SK-N-SH treated with all-trans-retinoic acid at 6 μM for 48 hours (cell line): ENCODE measurements around the gene URB2.

Experiments
- ATAC-seq: fragments of 200-7000 bp; cut with Tn5 transposase; 3 replicates; pipeline ENCODE4 v1.9.1; 2020; ENCODE audit warnings: mild to moderate bottlenecking, moderate library complexity
- BACH2 ChIP-seq: fragments of 250-450 bp; sonication (Bioruptor Pico); IDR thresholded peaks from 2 replicates; pipeline ENCODE4 v1.9.0; 2021; ENCODE audit warnings: mild to moderate bottlenecking, borderline replicate concordance
- CSDC2 ChIP-seq: fragments of 250-450 bp; sonication (Bioruptor Pico); IDR thresholded peaks from 2 replicates; pipeline ENCODE4 v1.5.0; 2020; ENCODE audit warnings: mild to moderate bottlenecking, moderate library complexity
- ESRRG ChIP-seq: fragments of 250-450 bp; sonication (Bioruptor Pico); IDR thresholded peaks from 2 replicates; pipeline ENCODE4 v1.6.1; 2021; ENCODE audit warnings: mild to moderate bottlenecking
- GLIS3 ChIP-seq: fragments of 250-450 bp; sonication (Bioruptor Pico); IDR thresholded peaks from 2 replicates; pipeline ENCODE4 v1.5.0; 2020; ENCODE audit warnings: mild to moderate bottlenecking, moderate library complexity
- ISL1 ChIP-seq: fragments of 250-450 bp; sonication (Bioruptor Pico); IDR thresholded peaks from 2 replicates; pipeline ENCODE4 v2.1.2; 2022; ENCODE audit warnings: mild to moderate bottlenecking, moderate library complexity
- OSR1 ChIP-seq: fragments of 250-450 bp; sonication (Bioruptor Pico); IDR thresholded peaks from 2 replicates; pipeline ENCODE4 v1.8.0; 2022; ENCODE audit warnings: moderate library complexity, mild to moderate bottlenecking, inconsistent platforms
- PPARA ChIP-seq: fragments of 250-450 bp; sonication (Bioruptor Pico); IDR thresholded peaks from 2 replicates; pipeline ENCODE4 v1.5.0; 2020; ENCODE audit warnings: mild to moderate bottlenecking, borderline replicate concordance
- RARB ChIP-seq: fragments of 250-450 bp; sonication (Bioruptor Pico); IDR thresholded peaks from 2 replicates; pipeline ENCODE4 v1.8.0; 2021; ENCODE audit warnings: mild to moderate bottlenecking, moderate library complexity
- SNAI2 ChIP-seq: fragments of 250-450 bp; sonication (Bioruptor Pico); IDR thresholded peaks from 2 replicates; pipeline ENCODE4 v1.5.0; 2020; ENCODE audit warnings: mild to moderate bottlenecking, moderate library complexity
- ZC3H10 ChIP-seq: fragments of 250-450 bp; sonication (Bioruptor Pico); IDR thresholded peaks from 2 replicates; pipeline ENCODE4 v1.5.1; 2021; ENCODE audit warnings: mild to moderate bottlenecking, moderate library complexity
- ZFP3 ChIP-seq: fragments of 250-450 bp; sonication (Bioruptor Pico); IDR thresholded peaks from 2 replicates; pipeline ENCODE4 v1.5.0; 2020; ENCODE audit warnings: mild to moderate bottlenecking, moderate library complexity
- ZFP30 ChIP-seq: fragments of 450-650 bp; formaldehyde crosslinking; IDR thresholded peaks from 2 replicates; pipeline ENCODE4 v1.5.0; 2022; ENCODE audit warnings: mild to moderate bottlenecking, moderate library complexity
- ZNF70 ChIP-seq: fragments of 450-650 bp; formaldehyde crosslinking; IDR thresholded peaks from 2 replicates; pipeline ENCODE4 v1.5.0; 2020; ENCODE audit warnings: mild to moderate bottlenecking, moderate library complexity
- ZNF8 ChIP-seq: fragments of 450-650 bp; formaldehyde crosslinking; IDR thresholded peaks from 2 replicates; pipeline ENCODE4 v1.5.0; 2020; ENCODE audit warnings: mild to moderate bottlenecking, moderate library complexity
- TF ChIP-seq, protein P1 (sequence below): fragments of 250-450 bp; sonication (Bioruptor Pico); IDR thresholded peaks from 2 replicates; pipeline ENCODE4 v1.8.0; 2021; ENCODE audit warnings: low read depth, mild to moderate bottlenecking, moderate library complexity, borderline replicate concordance
- TF ChIP-seq, protein P2 (sequence below): fragments of 250-450 bp; sonication (Bioruptor Pico); IDR thresholded peaks from 2 replicates; pipeline ENCODE4 v1.5.0; 2020; ENCODE audit warnings: mild to moderate bottlenecking, moderate library complexity
- TF ChIP-seq, protein P3 (sequence below): fragments of 250-450 bp; sonication (Bioruptor Pico); IDR thresholded peaks from 2 replicates; pipeline ENCODE4 v1.5.1; 2020; ENCODE audit warnings: low read depth, mild to moderate bottlenecking, moderate library complexity
- TF ChIP-seq, protein P4 (sequence below): fragments of 250-450 bp; sonication (Bioruptor Pico); IDR thresholded peaks from 2 replicates; pipeline ENCODE4 v1.8.0; 2020; ENCODE audit warnings: mild to moderate bottlenecking, moderate library complexity, borderline replicate concordance

The URB2 gene

DNA sequence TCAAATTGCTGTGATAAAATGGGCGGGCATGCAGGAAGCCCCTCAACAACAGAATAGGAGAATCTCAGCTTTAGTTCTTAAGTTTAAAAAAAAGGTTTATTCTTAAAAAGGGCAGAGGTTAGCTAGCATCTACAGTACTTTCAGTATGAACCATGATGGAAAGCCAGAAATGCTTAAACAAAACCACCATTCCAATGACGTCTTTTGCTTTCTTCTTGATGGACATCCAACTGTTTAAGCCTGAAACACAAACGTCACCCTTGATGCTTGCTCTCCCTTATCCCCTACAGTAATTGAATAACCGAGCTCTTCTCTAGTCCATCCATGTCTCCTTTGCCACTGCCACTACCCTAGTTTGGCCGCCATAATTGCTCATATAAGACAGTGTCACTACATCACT is 25.8 kb upstream of the URB2 start:
- TF ChIP-seq, protein P1, sequence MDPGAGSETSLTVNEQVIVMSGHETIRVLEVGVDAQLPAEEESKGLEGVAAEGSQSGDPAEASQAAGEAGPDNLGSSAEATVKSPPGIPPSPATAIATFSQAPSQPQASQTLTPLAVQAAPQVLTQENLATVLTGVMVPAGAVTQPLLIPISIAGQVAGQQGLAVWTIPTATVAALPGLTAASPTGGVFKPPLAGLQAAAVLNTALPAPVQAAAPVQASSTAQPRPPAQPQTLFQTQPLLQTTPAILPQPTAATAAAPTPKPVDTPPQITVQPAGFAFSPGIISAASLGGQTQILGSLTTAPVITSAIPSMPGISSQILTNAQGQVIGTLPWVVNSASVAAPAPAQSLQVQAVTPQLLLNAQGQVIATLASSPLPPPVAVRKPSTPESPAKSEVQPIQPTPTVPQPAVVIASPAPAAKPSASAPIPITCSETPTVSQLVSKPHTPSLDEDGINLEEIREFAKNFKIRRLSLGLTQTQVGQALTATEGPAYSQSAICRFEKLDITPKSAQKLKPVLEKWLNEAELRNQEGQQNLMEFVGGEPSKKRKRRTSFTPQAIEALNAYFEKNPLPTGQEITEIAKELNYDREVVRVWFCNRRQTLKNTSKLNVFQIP (CRISPR knock-in tag) = no peak
- no peak for TF ChIP-seq ZFP3
- TF ChIP-seq SNAI2 (CRISPR knock-in tag) = no peak
- no peak for TF ChIP-seq CSDC2 (CRISPR knock-in tag)
- TF ChIP-seq GLIS3 (CRISPR knock-in tag) = no peak
- no peak for TF ChIP-seq ZNF8 (CRISPR knock-in tag)
- TF ChIP-seq BACH2 (CRISPR knock-in tag) = no peak
- TF ChIP-seq ZC3H10 (CRISPR knock-in tag) = no peak
- TF ChIP-seq, protein P2, sequence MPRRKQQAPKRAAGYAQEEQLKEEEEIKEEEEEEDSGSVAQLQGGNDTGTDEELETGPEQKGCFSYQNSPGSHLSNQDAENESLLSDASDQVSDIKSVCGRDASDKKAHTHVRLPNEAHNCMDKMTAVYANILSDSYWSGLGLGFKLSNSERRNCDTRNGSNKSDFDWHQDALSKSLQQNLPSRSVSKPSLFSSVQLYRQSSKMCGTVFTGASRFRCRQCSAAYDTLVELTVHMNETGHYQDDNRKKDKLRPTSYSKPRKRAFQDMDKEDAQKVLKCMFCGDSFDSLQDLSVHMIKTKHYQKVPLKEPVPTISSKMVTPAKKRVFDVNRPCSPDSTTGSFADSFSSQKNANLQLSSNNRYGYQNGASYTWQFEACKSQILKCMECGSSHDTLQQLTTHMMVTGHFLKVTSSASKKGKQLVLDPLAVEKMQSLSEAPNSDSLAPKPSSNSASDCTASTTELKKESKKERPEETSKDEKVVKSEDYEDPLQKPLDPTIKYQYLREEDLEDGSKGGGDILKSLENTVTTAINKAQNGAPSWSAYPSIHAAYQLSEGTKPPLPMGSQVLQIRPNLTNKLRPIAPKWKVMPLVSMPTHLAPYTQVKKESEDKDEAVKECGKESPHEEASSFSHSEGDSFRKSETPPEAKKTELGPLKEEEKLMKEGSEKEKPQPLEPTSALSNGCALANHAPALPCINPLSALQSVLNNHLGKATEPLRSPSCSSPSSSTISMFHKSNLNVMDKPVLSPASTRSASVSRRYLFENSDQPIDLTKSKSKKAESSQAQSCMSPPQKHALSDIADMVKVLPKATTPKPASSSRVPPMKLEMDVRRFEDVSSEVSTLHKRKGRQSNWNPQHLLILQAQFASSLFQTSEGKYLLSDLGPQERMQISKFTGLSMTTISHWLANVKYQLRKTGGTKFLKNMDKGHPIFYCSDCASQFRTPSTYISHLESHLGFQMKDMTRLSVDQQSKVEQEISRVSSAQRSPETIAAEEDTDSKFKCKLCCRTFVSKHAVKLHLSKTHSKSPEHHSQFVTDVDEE (CRISPR knock-in tag) = no peak
- TF ChIP-seq ZNF70 (CRISPR knock-in tag) = no peak
- TF ChIP-seq PPARA (CRISPR knock-in tag) = no peak
- no peak for TF ChIP-seq ISL1 (CRISPR knock-in tag)
- no peak for TF ChIP-seq OSR1 (CRISPR knock-in tag)
- TF ChIP-seq ESRRG (CRISPR knock-in tag) = no peak
- TF ChIP-seq, protein P3, sequence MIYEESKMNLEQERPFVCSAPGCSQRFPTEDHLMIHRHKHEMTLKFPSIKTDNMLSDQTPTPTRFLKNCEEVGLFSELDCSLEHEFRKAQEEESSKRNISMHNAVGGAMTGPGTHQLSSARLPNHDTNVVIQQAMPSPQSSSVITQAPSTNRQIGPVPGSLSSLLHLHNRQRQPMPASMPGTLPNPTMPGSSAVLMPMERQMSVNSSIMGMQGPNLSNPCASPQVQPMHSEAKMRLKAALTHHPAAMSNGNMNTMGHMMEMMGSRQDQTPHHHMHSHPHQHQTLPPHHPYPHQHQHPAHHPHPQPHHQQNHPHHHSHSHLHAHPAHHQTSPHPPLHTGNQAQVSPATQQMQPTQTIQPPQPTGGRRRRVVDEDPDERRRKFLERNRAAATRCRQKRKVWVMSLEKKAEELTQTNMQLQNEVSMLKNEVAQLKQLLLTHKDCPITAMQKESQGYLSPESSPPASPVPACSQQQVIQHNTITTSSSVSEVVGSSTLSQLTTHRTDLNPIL (CRISPR knock-in tag) = no peak
- no peak for ATAC-seq

DNA sequence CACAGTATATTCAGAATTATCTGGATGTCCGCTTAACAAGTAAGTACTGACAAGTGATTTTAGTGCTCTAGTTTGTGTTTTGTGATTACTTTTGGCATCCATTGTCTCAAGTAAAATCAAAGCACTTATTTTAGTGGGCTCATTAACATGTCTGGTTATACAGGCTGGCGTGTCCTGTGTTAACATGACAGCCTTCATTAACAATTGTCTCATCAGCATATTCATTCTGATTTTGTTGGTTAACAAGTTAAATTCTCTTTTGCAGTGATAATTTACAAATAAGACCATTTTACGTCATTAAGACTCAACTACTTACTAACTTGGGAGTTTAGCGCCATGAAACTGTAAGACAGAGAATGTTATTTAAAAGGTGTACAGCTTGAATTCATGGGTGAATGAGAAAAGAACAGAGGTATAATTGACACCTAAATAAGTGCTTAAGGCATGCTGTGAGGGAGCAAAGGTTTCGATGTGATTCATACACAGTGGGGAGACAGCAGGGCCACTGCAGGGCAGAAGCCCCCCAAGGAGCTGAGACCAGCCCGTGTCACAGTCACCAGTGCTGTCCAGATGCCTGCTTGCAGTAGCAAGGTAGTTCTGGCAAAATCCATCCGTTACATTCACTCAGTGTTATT is 22.6 kb upstream of the URB2 start:
- no peak for TF ChIP-seq ISL1 (CRISPR knock-in tag)
- TF ChIP-seq OSR1 (CRISPR knock-in tag) = no peak
- ATAC-seq = no peak

DNA sequence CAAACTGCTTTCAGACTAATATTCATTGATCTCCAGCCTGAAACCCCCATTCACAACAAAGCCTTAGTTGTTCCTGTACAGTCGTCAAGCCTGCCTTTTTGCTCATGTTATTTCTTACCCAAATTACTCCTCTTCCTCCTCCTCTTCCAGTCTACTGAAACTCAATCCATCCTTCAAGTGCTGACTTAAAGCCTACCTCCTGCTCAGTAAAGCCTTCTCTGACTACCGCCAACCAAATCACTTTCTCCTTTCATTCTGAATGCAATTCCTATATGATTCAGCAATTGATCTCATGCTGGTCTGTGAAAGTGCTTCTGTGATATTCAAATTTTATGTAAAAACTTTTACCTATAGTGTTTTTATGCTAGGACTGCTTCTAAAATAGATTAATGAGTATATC is 18.7 kb upstream of the URB2 start:
- no peak for TF ChIP-seq ESRRG (CRISPR knock-in tag)
- TF ChIP-seq ZFP3 = no peak
- TF ChIP-seq SNAI2 (CRISPR knock-in tag) = no peak
- no peak for TF ChIP-seq PPARA (CRISPR knock-in tag)
- TF ChIP-seq, protein P4, sequence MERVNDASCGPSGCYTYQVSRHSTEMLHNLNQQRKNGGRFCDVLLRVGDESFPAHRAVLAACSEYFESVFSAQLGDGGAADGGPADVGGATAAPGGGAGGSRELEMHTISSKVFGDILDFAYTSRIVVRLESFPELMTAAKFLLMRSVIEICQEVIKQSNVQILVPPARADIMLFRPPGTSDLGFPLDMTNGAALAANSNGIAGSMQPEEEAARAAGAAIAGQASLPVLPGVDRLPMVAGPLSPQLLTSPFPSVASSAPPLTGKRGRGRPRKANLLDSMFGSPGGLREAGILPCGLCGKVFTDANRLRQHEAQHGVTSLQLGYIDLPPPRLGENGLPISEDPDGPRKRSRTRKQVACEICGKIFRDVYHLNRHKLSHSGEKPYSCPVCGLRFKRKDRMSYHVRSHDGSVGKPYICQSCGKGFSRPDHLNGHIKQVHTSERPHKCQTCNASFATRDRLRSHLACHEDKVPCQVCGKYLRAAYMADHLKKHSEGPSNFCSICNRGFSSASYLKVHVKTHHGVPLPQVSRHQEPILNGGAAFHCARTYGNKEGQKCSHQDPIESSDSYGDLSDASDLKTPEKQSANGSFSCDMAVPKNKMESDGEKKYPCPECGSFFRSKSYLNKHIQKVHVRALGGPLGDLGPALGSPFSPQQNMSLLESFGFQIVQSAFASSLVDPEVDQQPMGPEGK (CRISPR knock-in tag) = no peak
- no peak for TF ChIP-seq ZNF70 (CRISPR knock-in tag)
- no peak for TF ChIP-seq ZC3H10 (CRISPR knock-in tag)
- no peak for TF ChIP-seq CSDC2 (CRISPR knock-in tag)
- TF ChIP-seq, protein P2 (CRISPR knock-in tag) = no peak
- no peak for ATAC-seq

DNA sequence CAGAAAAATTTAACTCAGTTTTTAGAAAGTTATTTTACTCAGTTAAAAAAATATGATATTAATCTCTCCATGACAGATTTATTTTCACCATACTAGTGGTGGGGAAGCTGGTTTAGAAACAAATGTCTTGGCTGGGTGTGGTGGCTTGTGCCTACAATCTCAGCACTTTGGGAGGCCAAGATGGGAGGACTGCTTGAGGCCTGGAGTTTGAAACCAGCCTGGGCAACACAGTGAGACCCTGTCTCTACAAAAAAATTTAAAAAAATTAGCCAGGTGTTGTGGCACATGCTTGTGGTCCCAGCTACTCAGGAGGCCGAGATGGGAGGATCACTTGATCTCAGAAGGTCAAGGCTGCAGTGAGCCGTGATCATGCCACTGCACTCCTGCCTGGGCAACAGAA is 17.5 kb upstream of the URB2 start:
- TF ChIP-seq CSDC2 (CRISPR knock-in tag) = no peak
- TF ChIP-seq RARB (CRISPR knock-in tag) = no peak
- TF ChIP-seq BACH2 (CRISPR knock-in tag) = no peak
- no peak for TF ChIP-seq SNAI2 (CRISPR knock-in tag)
- TF ChIP-seq ZFP30 (CRISPR knock-in tag) = no peak
- ATAC-seq = no peak
